ENCODE measurements around the gene BAHD1. TPM values are rescaled to one million over a fixed set of nuclear protein-coding genes. Genes with fewer than 3 reads are reported as not detected.

BAHD1 gene
- total RNA-seq, 1 donor from 2014 or later = 17.1 TPM

DNA sequence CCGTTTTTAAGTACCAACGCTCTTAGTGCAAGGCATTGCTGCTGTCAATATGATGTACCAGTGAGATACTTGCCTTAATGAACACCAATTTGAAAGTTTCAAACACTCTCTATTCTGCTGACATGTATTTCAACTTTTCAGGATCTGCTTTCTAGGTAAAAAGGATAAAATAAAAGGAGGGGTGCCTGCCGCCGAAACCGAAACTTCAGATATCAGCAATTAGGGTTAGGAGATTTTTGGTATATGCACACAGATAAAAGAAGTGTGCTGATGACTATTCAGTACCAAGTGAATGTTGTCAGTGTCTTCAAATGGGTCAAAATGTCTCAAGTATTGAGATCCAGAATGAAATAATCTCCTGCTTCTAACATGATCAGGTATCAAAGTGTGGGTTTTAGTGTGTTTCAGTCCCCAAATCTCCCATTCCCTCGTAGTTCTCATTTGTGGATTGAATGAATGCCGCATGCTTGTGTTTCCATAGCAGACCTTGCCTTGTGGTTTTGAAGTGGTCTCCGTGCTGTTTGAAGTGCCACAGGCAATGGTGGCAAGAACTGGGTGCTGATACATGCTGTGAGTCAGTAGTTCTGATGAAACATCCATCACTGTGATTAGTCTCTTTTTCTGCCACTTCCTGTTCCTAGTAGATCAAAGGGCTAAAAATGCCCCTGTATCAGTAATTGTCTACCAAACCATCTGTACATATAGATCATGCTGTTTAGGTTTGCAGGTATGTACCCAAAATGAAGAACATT, 52.5 kb downstream of the BAHD1 start:
- no peak overlapping the region for H3K27ac ChIP-seq (replicated peaks)
- intact Hi-C loops (cut with micrococcal nuclease) = no loop called here
- H3K36me3 ChIP-seq = no peaks in the 10 kb centered on the region
- TF ChIP-seq, protein P1, sequence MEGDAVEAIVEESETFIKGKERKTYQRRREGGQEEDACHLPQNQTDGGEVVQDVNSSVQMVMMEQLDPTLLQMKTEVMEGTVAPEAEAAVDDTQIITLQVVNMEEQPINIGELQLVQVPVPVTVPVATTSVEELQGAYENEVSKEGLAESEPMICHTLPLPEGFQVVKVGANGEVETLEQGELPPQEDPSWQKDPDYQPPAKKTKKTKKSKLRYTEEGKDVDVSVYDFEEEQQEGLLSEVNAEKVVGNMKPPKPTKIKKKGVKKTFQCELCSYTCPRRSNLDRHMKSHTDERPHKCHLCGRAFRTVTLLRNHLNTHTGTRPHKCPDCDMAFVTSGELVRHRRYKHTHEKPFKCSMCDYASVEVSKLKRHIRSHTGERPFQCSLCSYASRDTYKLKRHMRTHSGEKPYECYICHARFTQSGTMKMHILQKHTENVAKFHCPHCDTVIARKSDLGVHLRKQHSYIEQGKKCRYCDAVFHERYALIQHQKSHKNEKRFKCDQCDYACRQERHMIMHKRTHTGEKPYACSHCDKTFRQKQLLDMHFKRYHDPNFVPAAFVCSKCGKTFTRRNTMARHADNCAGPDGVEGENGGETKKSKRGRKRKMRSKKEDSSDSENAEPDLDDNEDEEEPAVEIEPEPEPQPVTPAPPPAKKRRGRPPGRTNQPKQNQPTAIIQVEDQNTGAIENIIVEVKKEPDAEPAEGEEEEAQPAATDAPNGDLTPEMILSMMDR (IDR thresholded peaks at IDR 0.05; ENCODE audit: borderline replicate concordance) = no peak
- no peaks in the 10 kb centered on the region for H3K9me3 ChIP-seq (replicated peaks)
- no peak for DNase-seq
- no peaks in the 10 kb centered on the region for H3K4me1 ChIP-seq
- peaks cover under 1% of the 10 kb centered on the region for H3K27me3 ChIP-seq (ENCODE audit: low read depth)
- H3K4me3 ChIP-seq = no peak overlapping the region

DNA sequence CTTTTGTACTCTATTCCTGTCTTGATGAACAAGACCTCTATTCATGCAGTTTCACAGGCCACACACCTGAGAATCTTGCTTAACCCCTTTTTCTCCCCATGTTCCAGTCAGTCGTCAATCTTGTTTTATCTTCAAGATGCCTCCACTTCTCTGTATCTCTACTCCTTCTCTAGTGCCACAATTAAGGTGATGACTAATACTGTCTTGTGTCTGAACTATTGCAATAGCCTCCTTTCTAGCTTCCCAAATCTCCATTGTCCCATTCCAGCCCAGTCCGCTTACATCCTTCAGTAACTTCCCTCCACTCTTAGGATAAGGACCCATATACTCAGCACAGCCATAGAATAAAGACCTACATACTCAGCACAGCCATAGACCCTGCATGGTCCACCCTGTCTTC, 54.8 kb downstream of the BAHD1 start:
- H3K36me3 ChIP-seq = no peaks in the 10 kb centered on the region
- no peak overlapping the region for H3K27ac ChIP-seq (replicated peaks)
- TF ChIP-seq, protein P1 (IDR thresholded peaks at IDR 0.05; ENCODE audit: borderline replicate concordance) = no peak
- H3K27me3 ChIP-seq (ENCODE audit: low read depth) = peaks cover 14% of the 10 kb centered on the region
- H3K9me3 ChIP-seq (replicated peaks) = no peaks in the 10 kb centered on the region
- no peak for DNase-seq
- no peak overlapping the region for H3K4me3 ChIP-seq
- H3K4me1 ChIP-seq = no peaks in the 10 kb centered on the region
- intact Hi-C loops (cut with micrococcal nuclease) = no loop called here

DNA sequence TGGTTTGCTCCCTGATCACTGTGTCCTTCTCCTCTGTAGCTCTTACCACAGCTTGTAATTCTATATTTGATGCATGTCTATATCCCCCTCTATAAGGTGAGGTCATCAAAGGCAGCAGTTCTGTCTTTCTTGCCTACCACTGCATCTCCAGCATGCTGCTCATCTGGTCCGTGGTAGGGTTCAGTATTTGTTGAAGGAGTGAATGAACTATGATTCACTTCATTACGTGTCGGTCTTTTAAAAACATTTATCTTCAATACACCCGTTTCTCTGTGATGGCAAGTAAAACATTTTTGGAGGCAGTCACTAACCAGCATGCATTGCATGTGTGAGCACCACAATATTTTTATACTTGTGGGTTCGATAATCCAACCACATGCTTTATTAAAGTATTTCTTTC, 57.7 kb downstream of the BAHD1 start:
- no peak for DNase-seq
- intact Hi-C loops (cut with micrococcal nuclease) = no loop called here
- TF ChIP-seq, protein P1 (IDR thresholded peaks at IDR 0.05; ENCODE audit: borderline replicate concordance) = no peak
- Histone ChIP-seq H3K9me3 (replicated peaks) (no peaks in the 10 kb centered on the region), H3K4me1 (no peaks in the 10 kb centered on the region), H3K27ac (replicated peaks) (no peak overlapping the region), H3K27me3 (ENCODE audit: low read depth) (peaks cover 14% of the 10 kb centered on the region), H3K36me3 (no peaks in the 10 kb centered on the region), H3K4me3 (no peak overlapping the region)

DNA sequence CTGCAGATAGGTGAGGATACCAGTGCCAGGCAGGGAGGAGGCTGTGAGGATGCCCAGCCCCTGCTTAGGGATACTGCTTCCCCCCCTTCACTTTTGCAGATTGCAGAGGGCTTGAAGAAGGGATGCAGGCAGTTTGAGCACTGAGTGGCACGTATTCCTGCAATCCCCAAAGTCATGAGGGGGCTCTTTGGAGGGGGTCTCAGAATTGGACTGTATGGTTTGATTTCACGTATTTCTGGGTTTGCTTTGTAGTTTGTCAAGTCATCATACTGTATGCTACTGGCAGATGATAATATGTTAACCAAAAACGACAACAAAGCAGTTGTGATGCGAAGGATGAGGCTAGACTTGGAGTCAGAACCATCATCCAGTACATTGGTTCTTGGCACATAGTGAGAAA, 58.1 kb downstream of the BAHD1 start:
- Histone ChIP-seq H3K9me3 (replicated peaks) (no peaks in the 10 kb centered on the region), H3K36me3 (no peaks in the 10 kb centered on the region), H3K27ac (replicated peaks) (no peak overlapping the region), H3K27me3 (ENCODE audit: low read depth) (peaks cover 14% of the 10 kb centered on the region), H3K4me1 (no peaks in the 10 kb centered on the region), H3K4me3 (no peak overlapping the region)
- TF ChIP-seq, protein P1 (IDR thresholded peaks at IDR 0.05; ENCODE audit: borderline replicate concordance) = no peak
- intact Hi-C loops (cut with micrococcal nuclease) = no loop called here
- DNase-seq = no peak

DNA sequence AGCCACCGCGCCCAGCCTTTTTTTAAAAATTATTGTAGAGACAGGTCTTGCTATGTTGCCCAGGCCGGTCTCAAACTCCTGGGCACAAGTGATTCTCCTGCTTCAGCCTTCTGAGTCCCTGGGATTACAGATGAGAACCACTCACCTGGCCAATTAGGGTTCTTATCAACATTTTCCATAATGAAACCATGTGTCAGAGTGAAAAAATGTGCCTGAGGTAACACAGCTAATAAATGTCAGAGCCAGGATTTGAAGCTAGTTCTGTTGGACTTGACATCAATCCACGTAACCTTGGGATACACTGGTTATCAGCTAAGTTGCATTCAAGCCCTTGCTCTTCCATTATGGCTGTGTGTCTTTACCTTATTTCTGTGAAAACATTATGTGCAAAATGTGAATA, 59.2 kb downstream of the BAHD1 start:
- Histone ChIP-seq H3K27ac (replicated peaks) (no peak overlapping the region), H3K36me3 (no peaks in the 10 kb centered on the region), H3K4me3 (no peak overlapping the region), H3K27me3 (ENCODE audit: low read depth) (peaks cover 14% of the 10 kb centered on the region), H3K4me1 (no peaks in the 10 kb centered on the region), H3K9me3 (replicated peaks) (no peaks in the 10 kb centered on the region)
- TF ChIP-seq, protein P1 (IDR thresholded peaks at IDR 0.05; ENCODE audit: borderline replicate concordance) = no peak
- intact Hi-C loops (cut with micrococcal nuclease) = no loop called here
- no peak for DNase-seq
